HepG2 (cell line): ENCODE measurements around the gene F9.

Experiments used
- MEIS1 ChIP-seq: sonication (generic); formaldehyde crosslinking; IDR thresholded peaks from 2 replicates; pipeline ENCODE4 v1.9.0; 2021; ENCODE audit warnings: mild to moderate bottlenecking, missing genetic modification reagents, moderate library complexity, borderline replicate concordance
- POLR2AphosphoS5 ChIP-seq: IDR thresholded peaks from 2 replicates; pipeline ENCODE4 v1.6.1; 2012; ENCODE audit warnings: low read depth, low read length
- ZNF282 ChIP-seq: fragments of 450-650 bp; IDR thresholded peaks from 2 replicates; pipeline ENCODE4 v1.6.1; 2018; ENCODE audit not compliant: partially characterized antibody
- ZNF567 ChIP-seq: sonication (generic); formaldehyde crosslinking; IDR thresholded peaks from 2 replicates; pipeline ENCODE4 v1.8.1; 2023; ENCODE audit warnings: mild to moderate bottlenecking, missing genetic modification reagents, borderline replicate concordance

DNA sequence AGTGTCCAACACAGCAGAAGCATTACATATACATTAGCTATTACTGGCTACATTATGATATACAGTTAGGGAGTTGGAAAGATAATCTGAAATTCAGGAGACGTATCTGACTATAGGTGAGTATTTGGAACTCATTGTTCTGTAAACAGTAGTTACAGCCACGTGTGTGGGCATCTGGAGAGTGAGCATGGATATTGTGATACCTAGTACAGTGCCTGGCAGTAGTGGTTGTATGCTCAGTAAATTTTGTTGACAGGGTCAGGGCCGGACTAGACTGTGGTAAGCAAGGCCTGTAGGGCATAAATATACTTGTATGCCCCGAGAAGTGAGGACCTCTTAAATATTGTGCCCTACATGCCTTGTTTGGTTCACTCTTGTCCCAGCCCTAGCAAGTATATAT, 2.9 kb downstream of the F9 start:
- TF ChIP-seq ZNF567 (CRISPR knock-in tag) (no peak), MEIS1 (CRISPR knock-in tag) (no peak), POLR2AphosphoS5 (no peak), ZNF282 (no peak)
